RWPE2 (cell line): ENCODE data around the gene CRYBB1.

Experiments
- ATAC-seq: fragments of 200-7000 bp; cut with Tn5 transposase; 3 replicates; pipeline ENCODE4 v1.9.1; 2021; ENCODE audit warnings: low read depth
- DNase-seq: peaks from one replicate; pipeline ENCODE4 v3.0.0-alpha.2; 2020; ENCODE audit warnings: low spot score
- H3K27ac ChIP-seq: fragments of 450-650 bp; 2 replicates; pipeline ENCODE4 v1.5.1; 2017; ENCODE audit warnings: mild to moderate bottlenecking; ENCODE audit not compliant: poor library complexity, severe bottlenecking
- H3K27me3 ChIP-seq: fragments of 250-450 bp; sonication (Bioruptor Pico); 2 replicates; pipeline ENCODE4 v1.5.1; 2021; ENCODE audit warnings: mild to moderate bottlenecking, moderate library complexity; ENCODE audit not compliant: insufficient read depth, poor library complexity, severe bottlenecking
- H3K36me3 ChIP-seq: fragments of 250-450 bp; sonication (Bioruptor Pico); 2 replicates; pipeline ENCODE4 v1.5.1; 2020; ENCODE audit warnings: low read depth, mild to moderate bottlenecking, moderate library complexity
- H3K4me1 ChIP-seq: fragments of 250-450 bp; sonication (Bioruptor Pico); 2 replicates; pipeline ENCODE4 v1.5.1; 2021; ENCODE audit warnings: mild to moderate bottlenecking, moderate library complexity; ENCODE audit not compliant: insufficient read depth, poor library complexity, severe bottlenecking
- H3K4me3 ChIP-seq: fragments of 250-450 bp; sonication (Bioruptor Pico); 2 replicates; pipeline ENCODE4 v1.5.1; 2021; ENCODE audit warnings: mild to moderate bottlenecking, moderate library complexity; ENCODE audit not compliant: severe bottlenecking
- H3K9me3 ChIP-seq: fragments of 250-450 bp; sonication (Bioruptor Pico); 2 replicates; pipeline ENCODE4 v1.5.1; 2021; ENCODE audit warnings: mild to moderate bottlenecking, moderate library complexity; ENCODE audit not compliant: severe bottlenecking
- CTCF ChIP-seq: fragments of 450-650 bp; IDR thresholded peaks from one replicate; pipeline ENCODE4 v1.5.1; 2017; ENCODE audit warnings: mild to moderate bottlenecking, moderate library complexity; ENCODE audit not compliant: poor library complexity, severe bottlenecking

The CRYBB1 gene

GRCh38 chr22:26619510-26619909, 1.7 kb upstream of the CRYBB1 start:
- no peak for DNase-seq
- Histone ChIP-seq H3K36me3 (no peaks in the 10 kb centered on the region), H3K27me3 (no peaks in the 10 kb centered on the region), H3K4me3 (no peak overlapping the region), H3K4me1 (no peaks in the 10 kb centered on the region), H3K27ac (no peak overlapping the region), H3K9me3 (no peaks in the 10 kb centered on the region)
- ATAC-seq: no peak
- TF ChIP-seq CTCF: no peak

DNA sequence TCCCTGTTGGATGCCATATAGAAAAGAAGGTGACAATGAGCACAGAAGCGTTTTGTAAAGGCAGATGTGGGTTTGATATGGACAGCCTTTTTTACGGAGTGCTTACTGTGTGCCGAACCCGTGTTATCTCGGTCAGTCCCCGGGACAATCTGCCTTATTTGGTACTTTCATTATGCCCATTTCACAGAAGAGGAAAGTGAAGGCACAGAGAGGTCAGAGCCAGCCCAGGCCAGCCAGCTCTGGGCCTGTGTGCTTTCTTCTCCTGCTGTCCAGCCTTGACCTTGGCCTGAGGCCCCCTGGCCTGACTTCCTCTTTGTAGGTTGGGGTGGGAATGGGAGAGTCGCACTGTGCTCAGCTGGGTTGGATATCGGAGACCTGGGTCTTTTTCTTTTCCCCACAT, 628 bp upstream of the CRYBB1 start:
- Histone ChIP-seq H3K27me3 (no peaks in the 10 kb centered on the region), H3K36me3 (no peaks in the 10 kb centered on the region), H3K9me3 (no peaks in the 10 kb centered on the region), H3K27ac (no peak overlapping the region), H3K4me3 (no peak overlapping the region), H3K4me1 (no peaks in the 10 kb centered on the region)
- TF ChIP-seq CTCF: no peak
- ATAC-seq (no peak), DNase-seq (no peak)

- Histone ChIP-seq H3K9me3 (no peaks in the 10 kb centered on the region), H3K4me3 (no peak overlapping the region), H3K4me1 (no peaks in the 10 kb centered on the region), H3K36me3 (no peaks in the 10 kb centered on the region), H3K27ac (no peak overlapping the region), H3K27me3 (no peaks in the 10 kb centered on the region)
- no peak for TF ChIP-seq CTCF
- DNase-seq (no peak), ATAC-seq (no peak)
Observed at GRCh38 chr22:26616650-26617049, 1.2 kb downstream of the CRYBB1 start.

DNA sequence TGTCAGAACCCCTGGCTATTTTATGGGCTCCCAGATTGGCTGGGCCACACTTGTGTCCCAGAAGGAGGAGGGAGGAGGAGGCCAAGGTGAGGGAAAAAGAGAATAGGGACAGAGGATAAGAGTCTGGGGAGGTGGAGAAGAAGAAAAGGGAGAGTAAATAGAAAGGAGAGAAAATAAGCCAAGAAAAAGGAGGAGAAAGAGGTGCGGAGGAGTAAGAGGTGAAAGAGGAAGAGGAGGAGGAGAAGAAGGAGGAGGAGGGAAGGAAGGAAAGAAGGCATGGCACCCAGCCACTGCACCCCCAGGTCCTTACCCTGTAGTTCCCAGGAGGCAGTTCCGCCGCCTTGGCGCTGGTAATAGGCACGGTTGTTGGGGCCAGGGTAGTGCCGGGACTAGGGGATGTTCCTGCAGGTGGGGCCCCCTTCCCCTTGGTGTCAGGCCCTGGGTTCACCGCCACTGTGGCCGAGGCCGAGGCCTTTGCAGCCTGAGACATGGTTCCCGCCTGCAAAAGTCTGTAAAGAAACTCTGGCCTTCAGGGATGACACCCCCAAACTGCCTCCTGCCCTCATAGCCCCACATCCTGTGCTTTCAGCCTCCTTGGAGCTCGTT, 1.9 kb downstream of the CRYBB1 start:
- Histone ChIP-seq H3K27me3 (no peaks in the 10 kb centered on the region), H3K27ac (no peak overlapping the region), H3K4me3 (no peak overlapping the region), H3K9me3 (no peaks in the 10 kb centered on the region), H3K4me1 (no peaks in the 10 kb centered on the region), H3K36me3 (no peaks in the 10 kb centered on the region)
- DNase-seq (no peak), ATAC-seq (no peak)
- no peak for TF ChIP-seq CTCF

GRCh38 chr22:26615149-26615548, 2.7 kb downstream of the CRYBB1 start:
- no peak overlapping the region for H3K27ac ChIP-seq

More at GRCh38 chr22:26615149-26615548, 2.7 kb downstream of the CRYBB1 start:
- Histone ChIP-seq H3K27me3 (no peaks in the 10 kb centered on the region), H3K4me3 (no peak overlapping the region), H3K36me3 (no peaks in the 10 kb centered on the region), H3K4me1 (peaks cover 7% of the 10 kb centered on the region), H3K9me3 (no peaks in the 10 kb centered on the region)
- no peak for TF ChIP-seq CTCF
- no peak for ATAC-seq
- no peak for DNase-seq
